Measurements from ENCODE around the gene CHRD.

The CHRD gene

GRCh38 chr3:184352149-184352785 is 27.6 kb upstream of the CHRD start:
- peaks cover 12% of the 10 kb centered on the region for H3K4me1 Mint-ChIP-seq (ENCODE audit: low read depth)
- no peaks in the 10 kb centered on the region for H3K9me3 Mint-ChIP-seq
- H3K27ac Mint-ChIP-seq: no peak overlapping the region
- intact Hi-C loops (cut with micrococcal nuclease): no loop called here
- H3K36me3 Mint-ChIP-seq (ENCODE audit: low read depth): peaks cover 17% of the 10 kb centered on the region
- no peak overlapping the region for H3K4me3 Mint-ChIP-seq
- no peaks in the 10 kb centered on the region for H3K27me3 Mint-ChIP-seq

GRCh38 chr3:184352897-184353545 is 26.8 kb upstream of the CHRD start:
- no peaks in the 10 kb centered on the region for H3K27me3 Mint-ChIP-seq
- peaks cover 11% of the 10 kb centered on the region for H3K36me3 Mint-ChIP-seq (ENCODE audit: low read depth)
- H3K9me3 Mint-ChIP-seq: no peaks in the 10 kb centered on the region
- H3K27ac Mint-ChIP-seq: no peak overlapping the region
- H3K4me1 Mint-ChIP-seq (ENCODE audit: low read depth): peaks cover 5% of the 10 kb centered on the region
- intact Hi-C loops (cut with micrococcal nuclease): no loop called here
- no peak overlapping the region for H3K4me3 Mint-ChIP-seq

GRCh38 chr3:184353546-184353941 is 26.3 kb upstream of the CHRD start:
- H3K27ac Mint-ChIP-seq: no peak overlapping the region
- no peak overlapping the region for H3K4me3 Mint-ChIP-seq
- H3K36me3 Mint-ChIP-seq (ENCODE audit: low read depth): peaks cover 11% of the 10 kb centered on the region
- no peaks in the 10 kb centered on the region for H3K27me3 Mint-ChIP-seq
- no peaks in the 10 kb centered on the region for H3K9me3 Mint-ChIP-seq
- intact Hi-C loops (cut with micrococcal nuclease): no loop called here
- H3K4me1 Mint-ChIP-seq (ENCODE audit: low read depth): peaks cover 5% of the 10 kb centered on the region

- intact Hi-C loops (cut with micrococcal nuclease): no loop called here
- H3K27ac Mint-ChIP-seq: no peak overlapping the region
- H3K4me3 Mint-ChIP-seq: no peak overlapping the region
- peaks cover 5% of the 10 kb centered on the region for H3K4me1 Mint-ChIP-seq (ENCODE audit: low read depth)
- H3K36me3 Mint-ChIP-seq (ENCODE audit: low read depth): peaks cover 11% of the 10 kb centered on the region
- H3K27me3 Mint-ChIP-seq: peaks cover 7% of the 10 kb centered on the region
- no peaks in the 10 kb centered on the region for H3K9me3 Mint-ChIP-seq
Measured at GRCh38 chr3:184354121-184354728, 25.6 kb upstream of the CHRD start.

GRCh38 chr3:184354754-184355153 is 25.1 kb upstream of the CHRD start:
- Mint-ChIP-seq H3K4me1 (ENCODE audit: low read depth) (peaks cover 6% of the 10 kb centered on the region), H3K36me3 (ENCODE audit: low read depth) (peaks cover 11% of the 10 kb centered on the region), H3K9me3 (no peaks in the 10 kb centered on the region), H3K4me3 (no peak overlapping the region), H3K27ac (no peak overlapping the region), H3K27me3 (peaks cover 8% of the 10 kb centered on the region)
- intact Hi-C loops (cut with micrococcal nuclease): no loop called here

- peak overlapping the region; percentile 32 for H3K27ac Mint-ChIP-seq
- H3K4me1 Mint-ChIP-seq (ENCODE audit: low read depth): peaks cover 13% of the 10 kb centered on the region
- peaks cover 14% of the 10 kb centered on the region for H3K27me3 Mint-ChIP-seq
- intact Hi-C loops (cut with micrococcal nuclease): no loop called here
- H3K9me3 Mint-ChIP-seq: no peaks in the 10 kb centered on the region
- H3K36me3 Mint-ChIP-seq (ENCODE audit: low read depth): peaks cover 11% of the 10 kb centered on the region
- no peak overlapping the region for H3K4me3 Mint-ChIP-seq
Measured at GRCh38 chr3:184355261-184356040, 24.4 kb upstream of the CHRD start.

GRCh38 chr3:184357248-184358123 is 22.4 kb upstream of the CHRD start:
- peaks cover 8% of the 10 kb centered on the region for H3K36me3 Mint-ChIP-seq (ENCODE audit: low read depth)
- H3K27me3 Mint-ChIP-seq: peaks cover 21% of the 10 kb centered on the region
- intact Hi-C loops (cut with micrococcal nuclease): no loop called here
- no peak overlapping the region for H3K27ac Mint-ChIP-seq
- H3K4me3 Mint-ChIP-seq: no peak overlapping the region
- H3K9me3 Mint-ChIP-seq: no peaks in the 10 kb centered on the region
- H3K4me1 Mint-ChIP-seq (ENCODE audit: low read depth): peaks cover 26% of the 10 kb centered on the region

GRCh38 chr3:184358124-184358767 is 21.6 kb upstream of the CHRD start:
- Mint-ChIP-seq H3K4me1 (ENCODE audit: low read depth) (peaks cover 30% of the 10 kb centered on the region), H3K9me3 (no peaks in the 10 kb centered on the region), H3K27ac (no peak overlapping the region), H3K27me3 (peaks cover 21% of the 10 kb centered on the region), H3K36me3 (ENCODE audit: low read depth) (peaks cover 9% of the 10 kb centered on the region), H3K4me3 (no peak overlapping the region)
- intact Hi-C loops (cut with micrococcal nuclease): no loop called here

- no peaks in the 10 kb centered on the region for H3K9me3 Mint-ChIP-seq
- intact Hi-C loops (cut with micrococcal nuclease): no loop called here
- H3K27ac Mint-ChIP-seq: no peak overlapping the region
- H3K27me3 Mint-ChIP-seq: peaks cover 21% of the 10 kb centered on the region
- no peak overlapping the region for H3K4me3 Mint-ChIP-seq
- peaks cover 36% of the 10 kb centered on the region for H3K4me1 Mint-ChIP-seq (ENCODE audit: low read depth)
- peaks cover 14% of the 10 kb centered on the region for H3K36me3 Mint-ChIP-seq (ENCODE audit: low read depth)
Measured at GRCh38 chr3:184358921-184359350, 20.9 kb upstream of the CHRD start.

GRCh38 chr3:184359610-184360009 is 20.2 kb upstream of the CHRD start:
- H3K4me1 Mint-ChIP-seq (ENCODE audit: low read depth): peaks cover 34% of the 10 kb centered on the region
- H3K4me3 Mint-ChIP-seq: no peak overlapping the region
- H3K27me3 Mint-ChIP-seq: peaks cover 21% of the 10 kb centered on the region
- H3K9me3 Mint-ChIP-seq: no peaks in the 10 kb centered on the region
- H3K27ac Mint-ChIP-seq: peak overlapping the region; percentile 1
- intact Hi-C loops (cut with micrococcal nuclease): no loop called here
- H3K36me3 Mint-ChIP-seq (ENCODE audit: low read depth): peaks cover 17% of the 10 kb centered on the region

- Mint-ChIP-seq H3K4me1 (ENCODE audit: low read depth) (peaks cover 35% of the 10 kb centered on the region), H3K36me3 (ENCODE audit: low read depth) (peaks cover 24% of the 10 kb centered on the region), H3K9me3 (no peaks in the 10 kb centered on the region), H3K4me3 (peak overlapping the region; percentile 86), H3K27ac (peak overlapping the region; percentile 1), H3K27me3 (peaks cover 21% of the 10 kb centered on the region)
- intact Hi-C loops (cut with micrococcal nuclease): no loop called here
Measured at GRCh38 chr3:184360070-184360928, 19.6 kb upstream of the CHRD start.

GRCh38 chr3:184360929-184361531 is 18.8 kb upstream of the CHRD start:
- Mint-ChIP-seq H3K4me1 (ENCODE audit: low read depth) (peaks cover 37% of the 10 kb centered on the region), H3K9me3 (no peaks in the 10 kb centered on the region), H3K27ac (no peak overlapping the region), H3K27me3 (peaks cover 21% of the 10 kb centered on the region), H3K4me3 (peak overlapping the region; percentile 86), H3K36me3 (ENCODE audit: low read depth) (peaks cover 31% of the 10 kb centered on the region)
- intact Hi-C loops (cut with micrococcal nuclease): no loop called here

Measured in dendritic cell treated with granulocyte-macrophage colony-stimulating factor and Interleukin-4, amounts not matched to agents 40 ng/mL and 50 ng/mL, for 4 days (primary cell).